Chondrocyte (in vitro differentiated cells): ENCODE measurements around the gene PRDX5. TPM values are rescaled to one million over a fixed set of nuclear protein-coding genes. Genes with fewer than 3 reads are reported as not detected.
A peak's percentile ranks its signal among the peaks of the same experiment; 100 is the strongest.

Experiments used
- DNase-seq: peaks from one replicate; pipeline ENCODE4 v3.0.0; 2021; ENCODE audit warnings: mixed read lengths, low spot score
- H3K27ac Mint-ChIP-seq: one replicate; pipeline ENCODE4 v1.8.0; 2021; ENCODE audit warnings: mild to moderate bottlenecking, moderate library complexity, mixed read lengths; ENCODE audit not compliant: unreplicated experiment
- H3K27me3 Mint-ChIP-seq: 2 replicates; pipeline ENCODE4 v1.8.0; 2021; ENCODE audit warnings: low read depth, mixed read lengths
- H3K36me3 Mint-ChIP-seq: 2 replicates; pipeline ENCODE4 v1.8.0; 2021; ENCODE audit warnings: low read depth, mixed read lengths
- H3K4me1 Mint-ChIP-seq: 2 replicates; pipeline ENCODE4 v1.8.0; 2021; ENCODE audit warnings: low read depth, mild to moderate bottlenecking, mixed read lengths
- H3K4me3 Mint-ChIP-seq: one replicate; pipeline ENCODE4 v1.8.0; 2021; ENCODE audit warnings: mild to moderate bottlenecking, moderate library complexity, mixed read lengths; ENCODE audit not compliant: unreplicated experiment
- H3K9me3 Mint-ChIP-seq: 2 replicates; pipeline ENCODE4 v1.8.0; 2021; ENCODE audit warnings: low read depth, mixed read lengths
- total RNA-seq: library from RNA; stranded (reverse); gene quantifications from 3 replicates; pipeline ENCODE4 v1.2.1, GENCODE V29; 2021
- TF ChIP-seq, protein P1 (sequence below): fragments of 200-600 bp; sonication (generic); IDR thresholded peaks from 2 replicates; pipeline ENCODE4 v1.5.0; 2021; ENCODE audit warnings: antibody characterized with exemption, mild to moderate bottlenecking, moderate library complexity

PRDX5 gene
- total RNA-seq, 1 donor from 2014 or later, result 232 TPM

DNA sequence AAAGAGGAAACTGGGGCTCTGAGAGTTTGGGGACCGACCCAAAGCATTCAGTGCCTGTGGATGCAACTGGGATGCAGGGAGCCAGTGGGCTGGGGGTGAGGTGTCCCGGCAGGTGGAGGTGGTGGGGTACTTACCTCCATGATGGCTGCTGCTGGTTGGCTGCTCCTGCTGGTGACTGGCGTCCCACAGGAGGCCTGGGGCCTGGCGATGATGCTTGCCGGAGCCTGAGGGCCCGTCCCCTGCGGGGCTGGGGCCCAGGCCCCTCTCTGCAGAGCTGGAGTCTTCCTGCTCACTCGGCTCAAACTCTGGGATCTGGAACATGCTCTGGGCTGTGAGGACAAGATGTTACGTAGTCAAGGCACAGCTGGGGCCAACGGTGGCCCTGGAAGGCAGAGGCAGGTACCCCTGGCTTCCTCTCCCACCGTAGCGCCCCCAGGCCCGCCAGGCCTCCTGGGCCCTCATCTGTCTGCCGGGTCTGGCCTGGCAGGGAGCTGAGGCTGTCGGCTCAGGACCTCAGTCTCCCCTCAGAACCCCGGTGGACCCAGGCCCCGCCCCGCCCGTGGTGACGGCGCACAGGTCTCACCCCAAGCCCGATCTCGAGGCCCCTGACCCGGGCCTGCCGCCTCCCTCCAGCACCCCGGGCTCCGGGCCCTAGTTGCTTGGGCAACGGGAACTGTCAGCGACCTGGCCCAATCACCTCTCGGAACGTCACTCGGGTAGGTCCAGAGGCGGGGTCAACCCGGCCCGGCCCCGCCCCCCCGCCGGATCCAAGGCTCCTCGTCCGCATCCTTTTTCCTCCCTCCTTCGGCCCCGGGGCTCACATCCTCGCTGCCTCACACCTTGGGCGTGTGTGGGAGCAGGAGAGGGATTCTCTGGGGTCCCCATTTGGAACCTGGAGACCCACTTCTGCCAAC is 33.6 kb upstream of the PRDX5 start, which contains the start of gene BAD:
BAD (minus strand) TSS at position 618 of the 914 bp plus-strand sequence; CDS start at position 321, 297 bp downstream.
- peaks cover 7% of the 10 kb centered on the region for H3K36me3 Mint-ChIP-seq
- TF ChIP-seq, protein P1, sequence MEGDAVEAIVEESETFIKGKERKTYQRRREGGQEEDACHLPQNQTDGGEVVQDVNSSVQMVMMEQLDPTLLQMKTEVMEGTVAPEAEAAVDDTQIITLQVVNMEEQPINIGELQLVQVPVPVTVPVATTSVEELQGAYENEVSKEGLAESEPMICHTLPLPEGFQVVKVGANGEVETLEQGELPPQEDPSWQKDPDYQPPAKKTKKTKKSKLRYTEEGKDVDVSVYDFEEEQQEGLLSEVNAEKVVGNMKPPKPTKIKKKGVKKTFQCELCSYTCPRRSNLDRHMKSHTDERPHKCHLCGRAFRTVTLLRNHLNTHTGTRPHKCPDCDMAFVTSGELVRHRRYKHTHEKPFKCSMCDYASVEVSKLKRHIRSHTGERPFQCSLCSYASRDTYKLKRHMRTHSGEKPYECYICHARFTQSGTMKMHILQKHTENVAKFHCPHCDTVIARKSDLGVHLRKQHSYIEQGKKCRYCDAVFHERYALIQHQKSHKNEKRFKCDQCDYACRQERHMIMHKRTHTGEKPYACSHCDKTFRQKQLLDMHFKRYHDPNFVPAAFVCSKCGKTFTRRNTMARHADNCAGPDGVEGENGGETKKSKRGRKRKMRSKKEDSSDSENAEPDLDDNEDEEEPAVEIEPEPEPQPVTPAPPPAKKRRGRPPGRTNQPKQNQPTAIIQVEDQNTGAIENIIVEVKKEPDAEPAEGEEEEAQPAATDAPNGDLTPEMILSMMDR, result no peak
- peak within 1 kb of the TSS; percentile 92 for H3K27ac Mint-ChIP-seq
- no peaks in the 10 kb centered on the region for H3K27me3 Mint-ChIP-seq
- peak within 1 kb of the TSS; percentile 80 for H3K4me3 Mint-ChIP-seq
- H3K9me3 Mint-ChIP-seq, result no peaks in the 10 kb centered on the region
- H3K4me1 Mint-ChIP-seq, result peaks cover 26% of the 10 kb centered on the region
- DNase-seq, result peak; percentile 96

DNA sequence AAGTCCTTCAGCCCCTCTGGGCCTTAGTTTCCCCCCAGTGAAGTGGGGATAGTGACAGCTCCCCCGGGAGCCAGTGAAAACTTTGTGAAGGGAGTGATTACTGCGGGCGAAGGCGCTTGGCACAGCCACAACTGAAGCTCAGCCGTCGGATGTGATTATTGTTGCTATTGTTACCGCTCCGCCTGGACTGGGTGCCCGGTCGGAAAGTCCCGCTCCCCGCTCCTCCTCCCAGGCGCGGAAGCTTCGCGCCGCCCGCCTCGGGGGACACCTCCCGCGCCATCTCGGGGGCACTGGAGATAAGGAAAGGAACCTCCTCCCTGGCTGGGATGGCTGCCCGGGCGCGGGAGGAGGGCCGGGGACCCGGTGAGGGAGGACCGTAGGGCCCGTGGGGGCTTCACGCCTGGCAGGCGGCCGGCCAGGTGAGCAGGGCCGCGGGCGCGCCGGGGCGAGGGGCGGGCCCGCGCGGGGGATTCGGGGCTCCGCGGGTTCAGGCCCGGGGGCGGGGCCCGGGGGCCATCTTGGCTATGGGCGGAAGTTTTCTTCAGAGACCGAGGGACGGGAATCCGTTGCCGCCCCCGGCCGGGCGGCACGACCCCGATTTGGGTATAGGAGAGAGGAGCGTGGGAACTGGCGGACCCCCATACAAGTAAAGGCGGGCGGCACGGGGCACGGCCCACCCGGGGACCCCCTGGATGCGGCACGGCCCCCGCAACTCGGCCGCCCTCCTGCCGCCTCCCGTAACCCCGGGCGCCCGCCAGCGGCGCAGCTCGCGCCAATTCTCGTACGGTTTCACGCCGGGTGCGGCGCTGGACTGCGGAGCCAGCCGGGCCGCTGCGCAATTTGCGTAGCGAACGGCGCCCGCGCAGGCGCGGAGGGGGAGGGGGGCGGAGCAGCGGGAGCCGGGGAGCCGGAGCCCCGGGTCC is 32.7 kb upstream of the PRDX5 start, which contains the start of gene GPR137:
GPR137 (plus strand) TSS at position 887 of the 923 bp plus-strand sequence. CDS start 677 bp downstream, outside the sequence.
- H3K9me3 Mint-ChIP-seq, result no peaks in the 10 kb centered on the region
- H3K4me1 Mint-ChIP-seq, result peaks cover 26% of the 10 kb centered on the region
- peaks cover 6% of the 10 kb centered on the region for H3K36me3 Mint-ChIP-seq
- TF ChIP-seq, protein P1, result no peak
- no peak for DNase-seq
- peak within 1 kb of the TSS; percentile 92 for H3K27ac Mint-ChIP-seq
- peak within 1 kb of the TSS; percentile 80 for H3K4me3 Mint-ChIP-seq
- H3K27me3 Mint-ChIP-seq, result no peaks in the 10 kb centered on the region

DNA sequence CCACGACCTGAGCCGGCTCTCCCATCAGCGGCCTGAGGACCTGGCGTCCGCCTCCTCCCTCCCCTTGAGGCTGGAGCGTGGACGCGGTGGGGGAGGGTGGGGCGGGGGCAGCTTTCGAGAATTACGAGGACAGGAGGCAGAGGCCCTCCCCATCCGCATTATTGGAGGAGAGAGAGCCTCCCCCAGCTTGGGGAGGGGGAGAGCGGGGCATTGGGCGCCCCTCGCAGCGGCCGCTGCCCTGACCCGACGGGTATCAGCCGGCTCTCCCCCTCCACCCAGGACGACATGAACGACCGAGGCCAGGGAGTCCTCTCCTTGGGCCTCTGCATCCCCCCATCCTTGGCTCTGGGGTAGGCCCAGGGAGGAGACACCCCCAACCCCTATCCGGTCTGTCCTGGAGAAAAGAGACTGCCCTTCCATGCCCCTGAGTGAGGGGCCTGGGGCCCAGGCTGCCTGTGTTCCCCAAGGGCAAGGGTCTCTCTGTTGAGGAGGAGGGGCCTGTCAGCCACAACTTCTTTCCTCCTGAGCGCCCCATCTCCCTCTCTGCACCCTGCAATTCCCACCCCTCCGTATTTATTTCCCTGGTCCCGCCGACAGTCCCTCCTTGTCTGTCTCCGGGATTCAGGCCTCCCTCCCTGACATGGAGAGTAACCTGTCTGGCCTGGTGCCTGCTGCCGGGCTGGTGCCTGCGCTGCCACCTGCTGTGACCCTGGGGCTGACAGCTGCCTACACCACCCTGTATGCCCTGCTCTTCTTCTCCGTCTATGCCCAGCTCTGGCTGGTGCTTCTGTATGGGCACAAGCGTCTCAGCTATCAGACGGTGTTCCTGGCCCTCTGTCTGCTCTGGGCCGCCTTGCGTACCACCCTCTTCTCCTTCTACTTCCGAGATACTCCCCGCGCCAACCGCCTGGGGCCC is 31.8 kb upstream of the PRDX5 start:
- DNase-seq, result no peak
- peaks cover 30% of the 10 kb centered on the region for H3K4me1 Mint-ChIP-seq

DNA sequence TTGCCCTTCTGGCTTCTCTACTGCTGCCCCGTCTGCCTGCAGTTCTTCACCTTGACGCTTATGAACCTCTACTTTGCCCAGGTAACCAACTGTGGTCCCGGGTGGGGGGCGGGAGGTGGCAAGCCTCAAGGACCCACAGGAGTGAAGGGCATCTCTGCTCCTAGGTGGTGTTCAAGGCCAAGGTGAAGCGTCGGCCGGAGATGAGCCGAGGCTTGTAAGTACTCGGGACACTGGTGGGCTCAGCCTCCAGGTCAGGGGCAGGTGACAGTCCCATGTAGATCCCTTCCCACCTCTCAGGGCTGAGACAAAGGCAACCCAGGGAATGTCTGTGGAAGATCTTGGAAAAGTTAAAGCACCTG is 31.1 kb upstream of the PRDX5 start:
- Mint-ChIP-seq H3K36me3 (peaks cover 2% of the 10 kb centered on the region), H3K4me1 (peaks cover 30% of the 10 kb centered on the region), H3K27ac (no peak overlapping the region), H3K9me3 (no peaks in the 10 kb centered on the region), H3K4me3 (peak overlapping the region; percentile 80), H3K27me3 (peaks cover 5% of the 10 kb centered on the region)
- no peak for DNase-seq
- TF ChIP-seq, protein P1, result no peak

More for the DNA sequence above, 31.8 kb upstream of the PRDX5 start:
- peak overlapping the region; percentile 80 for H3K4me3 Mint-ChIP-seq
- TF ChIP-seq, protein P1, result no peak
- no peaks in the 10 kb centered on the region for H3K9me3 Mint-ChIP-seq
- H3K36me3 Mint-ChIP-seq, result peaks cover 5% of the 10 kb centered on the region
- H3K27ac Mint-ChIP-seq, result peak overlapping the region; percentile 32
- H3K27me3 Mint-ChIP-seq, result peaks cover 5% of the 10 kb centered on the region
